ENCODE results near the gene MTUS2. TPM values are rescaled to one million over a fixed set of nuclear protein-coding genes. Genes with fewer than 3 reads are reported as not detected.
"Not testable (repeated sequence)": the region's sequence is repeated elsewhere in the genome, so short reads cannot be mapped to it uniquely, and the experiment has no call there.

Gene MTUS2
- total RNA-seq, 1 donor from 2014 or later: 81.4 TPM

- intact Hi-C loops (cut with DNase I): no loop called here
Observed at GRCh38 chr13:29182216-29182615, 362.1 kb downstream of the MTUS2 start.

GRCh38 chr13:29185926-29186325 is 365.8 kb downstream of the MTUS2 start:
- no peak for DNase-seq (ENCODE audit: low spot score)
- intact Hi-C loops (cut with DNase I): no loop called here

More at GRCh38 chr13:29182216-29182615, 362.1 kb downstream of the MTUS2 start:
- no peak for DNase-seq (ENCODE audit: low spot score)

GRCh38 chr13:29187584-29187983 is 367.4 kb downstream of the MTUS2 start:
- no peak for DNase-seq (ENCODE audit: low spot score)
- intact Hi-C loops (cut with DNase I): no loop called here

GRCh38 chr13:29190298-29190697 is 370.2 kb downstream of the MTUS2 start:
- intact Hi-C loops (cut with DNase I): no loop called here
- no peak for DNase-seq (ENCODE audit: low spot score)

GRCh38 chr13:29193083-29193482 is 372.9 kb downstream of the MTUS2 start:
- DNase-seq (ENCODE audit: low spot score): no peak
- intact Hi-C loops (cut with DNase I): no loop called here

- no peak for DNase-seq (ENCODE audit: low spot score)
- intact Hi-C loops (cut with DNase I): no loop called here
Observed at GRCh38 chr13:29195456-29195855, 375.3 kb downstream of the MTUS2 start.

GRCh38 chr13:29196409-29197074 is 376.4 kb downstream of the MTUS2 start:
- no peak for DNase-seq (ENCODE audit: low spot score)
- intact Hi-C loops (cut with DNase I): no loop called here

- intact Hi-C loops (cut with DNase I); DNase-seq (ENCODE audit: low spot score): not testable (repeated sequence)
Observed at GRCh38 chr13:29202753-29203152, 382.6 kb downstream of the MTUS2 start.

- no peak for DNase-seq (ENCODE audit: low spot score)
- intact Hi-C loops (cut with DNase I): no loop called here
Observed at GRCh38 chr13:29204651-29205050, 384.5 kb downstream of the MTUS2 start.

- intact Hi-C loops (cut with DNase I): loop anchor here (5.0 kb wide), 1 partner anchor 142 kb away; no protein-coding TSS in a partner anchor
- no peak for DNase-seq (ENCODE audit: low spot score)
Observed at GRCh38 chr13:29210676-29211075, 390.5 kb downstream of the MTUS2 start.

GRCh38 chr13:29211162-29211561 is 391.0 kb downstream of the MTUS2 start:
- not testable (repeated sequence) for DNase-seq (ENCODE audit: low spot score)
- intact Hi-C loops (cut with DNase I): loop anchor here (5.0 kb wide), 1 partner anchor 141 kb away; no protein-coding TSS in a partner anchor

GRCh38 chr13:29222458-29222857 is 402.3 kb downstream of the MTUS2 start:
- intact Hi-C loops (cut with DNase I): no loop called here

GRCh38 chr13:29224206-29224605 is 404.1 kb downstream of the MTUS2 start:
- intact Hi-C loops (cut with DNase I): no loop called here
- DNase-seq (ENCODE audit: low spot score): no peak

More at GRCh38 chr13:29222458-29222857, 402.3 kb downstream of the MTUS2 start:
- DNase-seq (ENCODE audit: low spot score): no peak

- intact Hi-C loops (cut with DNase I): no loop called here
- DNase-seq (ENCODE audit: low spot score): no peak
Observed at GRCh38 chr13:29227576-29227975, 407.4 kb downstream of the MTUS2 start.

GRCh38 chr13:29230299-29230845 is 410.2 kb downstream of the MTUS2 start:
- intact Hi-C loops (cut with DNase I): no loop called here
- no peak for DNase-seq (ENCODE audit: low spot score)

GRCh38 chr13:29239653-29240525 is 419.8 kb downstream of the MTUS2 start:
- DNase-seq (ENCODE audit: low spot score): no peak
- intact Hi-C loops (cut with DNase I): no loop called here

GRCh38 chr13:29254626-29255370 is 434.7 kb downstream of the MTUS2 start:
- intact Hi-C loops (cut with DNase I): no loop called here

GRCh38 chr13:29255567-29255966 is 435.4 kb downstream of the MTUS2 start:
- intact Hi-C loops (cut with DNase I): no loop called here

More at GRCh38 chr13:29254626-29255370, 434.7 kb downstream of the MTUS2 start:
- DNase-seq (ENCODE audit: low spot score): no peak

GRCh38 chr13:29260684-29261083 is 440.5 kb downstream of the MTUS2 start:
- DNase-seq (ENCODE audit: low spot score): no peak
- intact Hi-C loops (cut with DNase I): loop anchor here (5.0 kb wide), 1 partner anchor 443 kb away; no protein-coding TSS in a partner anchor

More at GRCh38 chr13:29255567-29255966, 435.4 kb downstream of the MTUS2 start:
- no peak for DNase-seq (ENCODE audit: low spot score)
